Pancreas (tissue), 10 donors: ENCODE results near the gene ASTN2. TPM values are rescaled to one million over a fixed set of nuclear protein-coding genes. Genes with fewer than 3 reads are reported as not detected.

Experiments
- ATAC-seq, 4 donors: fragments of 200-7000 bp; cut with Tn5 transposase; one replicate each; pipeline versions ENCODE4 v1.8.0 to v1.9.1; 2020; ENCODE audit warnings: mild to moderate bottlenecking in 4 of 4, moderate library complexity in 4 of 4
- DNase-seq, 6 donors: peaks; one replicate each; pipeline ENCODE4 v3.0.0-alpha.2; 2020
- FAIRE-seq: peaks from 2 replicates; lab custom pipeline; 2012; peaks lifted over from hg19 to GRCh38; lab: Jason Lieb, UNC
- H3K27ac ChIP-seq, 4 donors: fragments of 200-600 bp; sonication (generic); 1 replicate in 3 of 4; 2 replicates in 1 of 4; pipeline versions ENCODE4 v1.5.0 to v1.8.0; 2020
- H3K27me3 ChIP-seq, 4 donors: fragments of 200-600 bp; one replicate each; pipeline ENCODE4 v1.8.0; 2021
- H3K36me3 ChIP-seq, 3 donors: fragments of 200-600 bp; sonication (generic) in 1 of 3; one replicate each; pipeline versions ENCODE4 v1.5.0 to v1.8.0; 2020 to 2021
- H3K4me1 ChIP-seq, 3 donors: fragments of 200-600 bp; one replicate each; pipeline ENCODE4 v1.8.0; 2021
- H3K4me3 ChIP-seq, 4 donors: fragments of 200-600 bp; sonication (generic) in 2 of 4; one replicate each; pipeline versions ENCODE4 v1.5.0 to v1.8.0; 2020 to 2021
- H3K9me3 ChIP-seq, 4 donors: fragments of 200-600 bp; one replicate each; pipeline ENCODE4 v1.8.0; 2021
- CTCF ChIP-seq, 4 donors: fragments of 200-600 bp; sonication (generic) in 3 of 4; IDR thresholded peaks; one replicate each; pipeline versions ENCODE4 v1.5.0 to v1.8.0; 2021; ENCODE audit warnings: antibody characterized with exemption in 4 of 4
- WGBS, 2 donors: extraction: QIAGEN DNeasy Blood & Tissue Kit; methylation state at CpG; one replicate each; pipeline ENCODE4 v1.1.7; 2013; 5-methylcytosine and 5-hydroxymethylcytosine counted together
- intact Hi-C, 3 donors: fragments of 100-400 bp; cut with DNase I; formaldehyde crosslinking; loops; one replicate each; pipeline versions ENCODE4 v1.11.1 to v1.14.2; 2022
- polyA plus RNA-seq, 2 donors: library from polyadenylated mRNA; stranded (reverse); fragments of 200-250 nt; gene quantifications; one replicate each; pipeline ENCODE4 v1.2.3, GENCODE V29; 2013
- total RNA-seq, 6 donors: library from RNA; stranded (reverse); fragmentation: NEBNext Ultra II Directional in 4 of 6; extraction: Animal tissue kit (Norgen Biotek cat#: 25700) in 4 of 6; gene quantifications; one replicate each; pipeline versions ENCODE4 v1.2.1 to v1.2.4, GENCODE V29; 2021 to 2023
- donor health status: healthy with polysubstance abuse.
- donor health status: DM: no; HTN: no; CAD: no; lungs with moderate emphysema.
- donor health status: DM: no; HTN: no; CAD: no.
- donor health status: control.
- donor health status: control.
- donor health status: Bipolar disorder and iron deficiency.
- donor health status: DM: yes; HTN: yes; CAD: no.
- donor health status: DM: no; HTN: no; CAD: no.
- donor health status: DM: no; HTN: no; CAD: no.
- donor health status: DM: yes; HTN: yes; CAD: no.

The ASTN2 gene
- total and polyA plus RNA-seq, 8 donors: 1.3 to 11.9 (median 6.7) TPM

GRCh38 chr9:116411506-116411905 lies 1003.4 kb downstream of the ASTN2 start:
- intact Hi-C loops: no loop called here
- Histone ChIP-seq H3K4me3 (no peak overlapping the region), H3K9me3 (no peaks in the 10 kb centered on the region), H3K36me3 (no peaks in the 10 kb centered on the region), H3K27me3 (no peaks in the 10 kb centered on the region), H3K27ac (no peak overlapping the region), H3K4me1 (no peaks in the 10 kb centered on the region)
- ATAC-seq (no peak), DNase-seq (no peak), FAIRE-seq (no peak)
- 74 to 76% methylated on average over 1 of the region's 1 CpG for WGBS, 2 donors
- TF ChIP-seq CTCF (IDR thresholded peaks at IDR 0.05): no peak

GRCh38 chr9:116409638-116410037 lies 1005.2 kb downstream of the ASTN2 start:
- Histone ChIP-seq H3K27ac (no peak overlapping the region), H3K36me3 (no peaks in the 10 kb centered on the region), H3K4me3 (no peak overlapping the region), H3K9me3 (no peaks in the 10 kb centered on the region), H3K4me1 (no peaks in the 10 kb centered on the region), H3K27me3 (no peaks in the 10 kb centered on the region)
- no peak for DNase-seq
- ATAC-seq: no peak
- 88 to 89% methylated on average over 6 of the region's 6 CpGs for WGBS, 2 donors
- no peak for FAIRE-seq
- TF ChIP-seq CTCF (IDR thresholded peaks at IDR 0.05): no peak
- intact Hi-C loops: no loop called here

DNA sequence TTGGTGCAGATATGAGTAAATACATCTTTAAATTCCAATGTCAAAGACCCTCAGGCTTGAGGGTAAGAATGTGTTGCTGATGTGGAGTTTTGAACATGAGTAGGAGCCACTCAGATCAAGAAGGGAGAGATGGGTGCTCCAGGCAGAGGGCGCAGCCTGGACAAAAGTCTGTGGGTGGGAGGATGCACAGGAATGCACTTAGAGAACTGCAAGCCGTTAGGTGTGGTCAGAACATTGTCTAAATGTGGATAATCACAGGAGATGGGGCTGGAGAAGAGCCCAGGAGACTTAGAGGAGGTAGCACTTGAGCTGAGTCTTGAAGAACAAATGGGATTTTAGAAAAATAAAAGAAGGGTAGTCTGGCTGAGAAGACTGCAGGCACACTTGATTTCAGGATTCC lies 1005.7 kb downstream of the ASTN2 start:
- no peaks in the 10 kb centered on the region for H3K4me1 ChIP-seq
- DNase-seq: no peak
- H3K9me3 ChIP-seq: no peaks in the 10 kb centered on the region
- TF ChIP-seq CTCF (IDR thresholded peaks at IDR 0.05): no peak
- no peaks in the 10 kb centered on the region for H3K36me3 ChIP-seq
- H3K27me3 ChIP-seq: no peaks in the 10 kb centered on the region
- intact Hi-C loops: no loop called here
- H3K4me3 ChIP-seq: no peak overlapping the region
- no peak for FAIRE-seq
- 89 to 96% methylated on average over 2 of the region's 2 CpGs for WGBS, 2 donors
- H3K27ac ChIP-seq: no peak overlapping the region
- ATAC-seq: no peak

GRCh38 chr9:116406469-116406868 lies 1008.4 kb downstream of the ASTN2 start:
- DNase-seq: no peak
- H3K27ac ChIP-seq: no peak overlapping the region
- no peak for ATAC-seq
- no peak for FAIRE-seq
- H3K4me1 ChIP-seq: no peaks in the 10 kb centered on the region
- no peak overlapping the region for H3K4me3 ChIP-seq
- H3K27me3 ChIP-seq: no peaks in the 10 kb centered on the region
- intact Hi-C loops: no loop called here
- no peak for TF ChIP-seq CTCF (IDR thresholded peaks at IDR 0.05)
- no peaks in the 10 kb centered on the region for H3K9me3 ChIP-seq
- no peaks in the 10 kb centered on the region for H3K36me3 ChIP-seq
- WGBS, 2 donors: 84 to 88% methylated on average over 2 of the region's 2 CpGs

- no peak for FAIRE-seq
- WGBS, 2 donors: 94 to 100% methylated on average over 1 of the region's 1 CpG
- H3K27me3 ChIP-seq: no peaks in the 10 kb centered on the region
- no peak overlapping the region for H3K4me3 ChIP-seq
- H3K4me1 ChIP-seq: no peaks in the 10 kb centered on the region
- TF ChIP-seq CTCF (IDR thresholded peaks at IDR 0.05): no peak
- intact Hi-C loops: no loop called here
- H3K36me3 ChIP-seq: no peaks in the 10 kb centered on the region
- no peak for ATAC-seq
- no peaks in the 10 kb centered on the region for H3K9me3 ChIP-seq
- DNase-seq: no peak
- H3K27ac ChIP-seq: no peak overlapping the region
These were observed 1009.5 kb downstream of the ASTN2 start for GRCh38 chr9:116405321-116405720.
